ENCODE measurements around the gene KIRREL1.

GRCh38 chr1:158043232-158043631 is 49.8 kb downstream of the KIRREL1 start:
- no peak for TF ChIP-seq CTCF (conservative IDR thresholded peaks at IDR 0.05)
- no peak for TF ChIP-seq EZH2 (IDR thresholded peaks at IDR 0.05; ENCODE audit: low read depth)

Measured in PC-9 (cell line).